HG03103 (cell line): ENCODE results near the gene OR1F1.
"Not testable (repeated sequence)": the region's sequence is repeated elsewhere in the genome, so short reads cannot be mapped to it uniquely, and the experiment has no call there.

Experiments
- ATAC-seq: cut with Tn5 transposase; IDR thresholded peaks from one replicate; pipeline ENCODE4 v1.9.1; 2021; ENCODE audit warnings: low read depth; ENCODE audit not compliant: unreplicated experiment

OR1F1 gene

DNA sequence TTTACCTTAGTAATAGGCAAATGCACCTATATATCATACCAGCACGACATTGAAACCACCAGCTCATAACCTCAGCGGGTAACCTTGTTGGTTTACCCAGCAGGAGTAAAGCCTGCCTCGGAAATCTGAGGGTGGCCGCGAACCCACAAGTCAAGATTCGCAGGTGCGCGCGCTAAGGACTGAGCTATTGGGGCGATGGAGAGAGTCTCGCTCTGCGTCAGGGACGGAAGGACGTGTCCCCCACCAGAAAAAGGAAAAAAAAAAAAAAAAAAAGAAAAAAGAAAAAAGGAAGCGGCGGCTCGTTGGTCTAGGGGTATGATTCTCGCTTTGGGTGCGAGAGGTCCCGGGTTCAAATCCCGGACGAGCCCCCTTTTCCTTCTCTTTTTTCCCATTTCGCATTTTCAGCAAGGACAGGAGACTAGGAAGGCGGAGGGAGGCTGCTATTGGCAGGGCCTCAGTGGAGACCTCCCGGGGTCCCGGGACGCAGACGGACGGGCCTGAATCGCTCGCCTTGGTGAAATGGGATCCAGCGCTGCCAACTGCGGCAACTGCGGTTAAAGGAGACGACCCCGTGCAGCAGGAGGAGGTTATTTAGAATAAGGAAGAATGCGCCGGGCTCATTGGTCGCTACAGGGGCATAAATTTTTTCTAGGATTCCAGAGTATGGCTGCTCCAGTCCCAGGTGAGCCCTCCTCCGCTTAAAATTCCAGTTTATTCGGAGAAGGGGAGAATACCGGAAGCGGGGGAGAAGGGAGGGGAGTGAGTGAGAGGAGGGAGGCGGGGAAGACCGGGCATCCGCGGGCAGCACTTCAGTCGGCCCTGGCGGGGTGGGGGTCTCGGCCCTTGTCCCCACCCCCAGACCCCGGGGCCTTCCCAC, at the start of gene OR1F1:
OR1F1 (plus strand) TSS at position 407 of the 877 bp plus-strand sequence.
- no peak for ATAC-seq

DNA sequence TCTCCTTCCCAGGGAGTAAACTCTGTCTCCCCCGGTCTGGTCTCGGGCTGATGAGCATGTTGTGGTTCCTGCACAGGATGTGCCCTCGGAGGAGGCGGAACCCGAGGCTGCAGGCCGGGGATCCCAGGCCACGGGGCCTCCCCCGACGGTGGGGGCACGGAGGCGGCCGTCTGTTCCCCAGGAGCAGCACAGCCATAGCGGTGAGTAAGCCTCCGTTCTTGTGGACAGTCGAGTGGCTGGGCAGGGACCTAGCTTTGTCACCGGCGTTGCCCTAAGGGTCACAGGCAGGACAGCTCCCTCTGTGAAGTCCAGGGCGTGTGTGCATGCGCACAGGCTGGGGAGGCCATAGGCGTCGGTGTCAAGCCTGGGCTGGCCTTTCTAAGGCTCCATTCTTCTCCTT, 49.7 kb upstream of the OR1F1 start:
- no peak for ATAC-seq

DNA sequence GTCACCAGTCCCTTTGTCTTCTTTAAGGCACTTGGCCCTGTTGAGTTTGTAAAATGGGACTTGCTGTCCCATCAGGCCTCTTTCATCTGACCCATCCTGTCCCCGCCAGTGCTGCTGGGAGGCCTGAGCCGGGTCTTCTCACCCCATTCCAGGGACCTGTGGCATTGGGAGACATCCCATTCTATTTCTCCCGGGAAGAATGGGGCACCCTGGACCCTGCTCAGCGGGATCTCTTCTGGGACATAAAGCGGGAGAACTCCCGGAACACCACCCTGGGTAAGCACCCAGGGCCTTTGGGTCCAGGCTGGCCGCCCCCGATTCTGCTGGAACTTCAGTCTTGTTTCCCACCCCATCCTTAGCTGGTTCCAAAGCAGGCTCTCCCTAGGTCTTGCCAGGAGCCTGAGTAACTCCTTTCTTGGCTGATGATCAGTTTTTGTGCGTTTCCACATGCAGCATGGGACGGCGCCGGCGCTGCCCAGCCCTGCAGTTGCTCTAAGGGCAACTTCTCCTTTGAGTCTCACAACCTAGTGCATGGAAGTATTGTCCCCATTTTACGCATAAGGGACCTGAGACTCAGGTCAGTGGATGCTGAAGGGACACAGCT, 49.1 kb upstream of the OR1F1 start:
- ATAC-seq: no peak

GRCh38 chr16:3139561-3139960, 48.4 kb upstream of the OR1F1 start:
- not testable (repeated sequence) for ATAC-seq

DNA sequence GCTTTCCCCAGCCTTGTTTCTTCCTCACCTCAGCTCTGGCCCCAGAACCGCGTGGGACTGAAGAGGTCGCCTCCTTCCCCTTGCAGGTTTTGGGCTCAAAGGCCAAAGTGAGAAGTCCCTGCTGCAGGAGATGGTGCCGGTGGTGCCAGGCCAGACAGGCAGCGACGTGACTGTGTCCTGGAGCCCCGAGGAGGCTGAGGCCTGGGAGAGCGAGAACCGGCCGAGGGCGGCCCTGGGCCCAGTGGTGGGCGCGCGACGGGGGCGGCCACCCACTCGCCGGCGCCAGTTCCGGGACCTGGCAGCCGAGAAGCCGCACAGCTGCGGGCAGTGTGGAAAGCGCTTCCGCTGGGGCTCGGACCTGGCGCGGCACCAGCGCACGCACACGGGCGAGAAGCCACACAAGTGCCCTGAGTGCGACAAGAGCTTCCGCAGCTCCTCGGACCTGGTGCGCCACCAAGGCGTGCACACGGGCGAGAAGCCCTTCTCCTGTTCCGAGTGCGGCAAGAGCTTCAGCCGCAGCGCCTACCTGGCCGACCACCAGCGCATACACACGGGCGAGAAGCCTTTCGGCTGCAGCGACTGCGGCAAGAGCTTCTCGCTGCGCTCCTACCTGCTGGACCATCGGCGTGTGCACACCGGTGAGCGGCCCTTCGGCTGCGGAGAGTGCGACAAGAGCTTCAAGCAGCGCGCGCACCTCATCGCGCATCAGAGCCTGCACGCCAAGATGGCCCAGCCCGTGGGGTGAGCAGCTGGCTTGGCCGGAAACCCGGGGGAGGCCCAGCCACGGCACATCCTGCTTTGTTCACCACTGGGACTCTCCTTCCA, 47.2 kb upstream of the OR1F1 start:
- ATAC-seq: no peak

- ATAC-seq: no peak
Observed at GRCh38 chr16:3141781-3142311, 46.2 kb upstream of the OR1F1 start.

- ATAC-seq: no peak
Observed at GRCh38 chr16:3142327-3142726, 45.7 kb upstream of the OR1F1 start.

GRCh38 chr16:3142770-3143169, 45.2 kb upstream of the OR1F1 start:
- ATAC-seq: no peak

GRCh38 chr16:3143189-3143588, 44.8 kb upstream of the OR1F1 start:
- no peak for ATAC-seq

DNA sequence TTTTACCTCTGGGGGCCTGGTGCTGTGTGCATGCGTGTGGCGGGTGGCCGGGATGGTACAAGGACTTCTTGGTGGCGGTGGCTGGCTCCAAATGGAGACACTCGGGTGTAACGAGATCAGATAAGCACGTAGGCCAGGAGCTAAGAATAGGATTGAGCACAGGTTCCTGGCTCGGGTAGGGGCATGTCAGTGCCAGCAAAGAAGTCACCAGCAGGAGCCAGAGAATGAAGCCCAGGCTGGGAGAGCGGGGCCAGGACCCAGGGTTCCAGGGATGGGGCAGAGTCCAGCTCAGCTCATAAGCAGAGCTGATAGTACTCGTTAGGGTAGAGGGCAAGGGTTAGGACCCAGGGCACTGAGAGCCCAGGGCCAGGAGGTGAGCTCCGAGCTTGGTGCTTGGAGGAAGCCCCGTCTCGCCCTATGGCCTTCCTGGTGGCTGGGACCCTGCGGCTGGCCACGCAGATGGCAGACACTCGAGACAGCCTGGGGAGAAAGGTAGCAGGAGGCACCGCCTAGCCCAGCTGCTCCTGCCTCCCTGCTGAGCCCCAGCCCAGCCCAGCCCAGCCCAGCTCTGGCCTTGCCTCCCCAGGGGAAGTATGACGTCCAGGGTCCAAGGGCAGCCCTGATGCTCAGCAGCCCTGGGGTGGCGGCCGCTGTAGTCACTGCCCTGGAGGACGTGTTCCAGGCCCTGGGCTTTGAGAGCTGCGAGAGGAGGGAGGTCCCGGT, 44.2 kb upstream of the OR1F1 start:
- ATAC-seq: no peak

- no peak for ATAC-seq
Observed at GRCh38 chr16:3144321-3144983, 43.6 kb upstream of the OR1F1 start.

- no peak for ATAC-seq
Observed at GRCh38 chr16:3145151-3145550, 42.9 kb upstream of the OR1F1 start.

DNA sequence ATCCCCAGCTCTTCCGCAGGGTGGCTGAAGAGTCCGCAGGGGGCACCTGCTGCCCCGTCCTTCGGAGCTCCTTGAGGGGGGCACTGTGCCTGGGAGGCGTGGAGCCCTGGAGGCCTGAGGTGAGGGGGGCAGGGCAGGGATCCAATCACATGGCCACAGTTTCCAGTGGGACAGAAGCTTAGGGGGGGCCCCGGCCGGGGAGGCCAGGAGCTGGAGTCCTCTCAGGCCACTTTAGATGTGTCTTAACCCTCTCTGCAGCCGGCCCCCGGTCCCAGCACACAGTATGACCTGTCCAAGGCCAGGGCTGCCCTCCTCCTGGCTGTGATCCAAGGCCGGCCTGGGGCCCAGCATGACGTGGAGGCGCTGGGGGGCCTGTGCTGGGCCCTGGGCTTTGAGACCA, 42.3 kb upstream of the OR1F1 start:
- ATAC-seq: no peak

DNA sequence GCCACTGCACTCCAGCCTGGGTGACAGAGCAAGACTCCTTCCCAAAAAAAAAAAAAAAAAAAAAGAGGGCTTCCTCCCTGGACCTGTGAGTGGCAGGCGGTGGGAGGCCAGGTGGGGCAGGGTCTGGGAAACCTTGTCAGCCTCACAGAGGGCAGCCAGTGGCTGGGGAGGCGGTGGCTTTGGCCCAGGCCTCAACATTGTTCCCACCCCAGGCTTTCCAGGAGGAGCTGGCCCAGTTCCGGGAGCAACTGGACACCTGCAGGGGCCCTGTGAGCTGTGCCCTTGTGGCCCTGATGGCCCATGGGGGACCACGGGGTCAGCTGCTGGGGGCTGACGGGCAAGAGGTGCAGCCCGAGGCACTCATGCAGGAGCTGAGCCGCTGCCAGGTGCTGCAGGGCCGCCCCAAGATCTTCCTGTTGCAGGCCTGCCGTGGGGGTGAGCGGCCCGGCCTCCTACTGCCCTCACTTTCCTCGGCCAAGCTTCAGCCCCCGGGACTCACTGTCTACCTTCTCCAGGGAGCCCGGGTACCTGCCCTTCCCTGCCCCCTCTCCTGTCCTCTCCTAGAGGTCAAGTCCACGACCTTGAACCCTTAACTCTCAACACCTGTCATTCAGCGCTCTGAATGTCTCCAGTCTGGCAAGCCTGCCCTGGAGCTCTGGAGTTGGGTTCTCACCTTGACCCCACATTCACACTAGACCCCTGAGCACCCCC, 40.8 kb upstream of the OR1F1 start:
- no peak for ATAC-seq

- no peak for ATAC-seq
Observed at GRCh38 chr16:3147757-3148104, 40.3 kb upstream of the OR1F1 start.

DNA sequence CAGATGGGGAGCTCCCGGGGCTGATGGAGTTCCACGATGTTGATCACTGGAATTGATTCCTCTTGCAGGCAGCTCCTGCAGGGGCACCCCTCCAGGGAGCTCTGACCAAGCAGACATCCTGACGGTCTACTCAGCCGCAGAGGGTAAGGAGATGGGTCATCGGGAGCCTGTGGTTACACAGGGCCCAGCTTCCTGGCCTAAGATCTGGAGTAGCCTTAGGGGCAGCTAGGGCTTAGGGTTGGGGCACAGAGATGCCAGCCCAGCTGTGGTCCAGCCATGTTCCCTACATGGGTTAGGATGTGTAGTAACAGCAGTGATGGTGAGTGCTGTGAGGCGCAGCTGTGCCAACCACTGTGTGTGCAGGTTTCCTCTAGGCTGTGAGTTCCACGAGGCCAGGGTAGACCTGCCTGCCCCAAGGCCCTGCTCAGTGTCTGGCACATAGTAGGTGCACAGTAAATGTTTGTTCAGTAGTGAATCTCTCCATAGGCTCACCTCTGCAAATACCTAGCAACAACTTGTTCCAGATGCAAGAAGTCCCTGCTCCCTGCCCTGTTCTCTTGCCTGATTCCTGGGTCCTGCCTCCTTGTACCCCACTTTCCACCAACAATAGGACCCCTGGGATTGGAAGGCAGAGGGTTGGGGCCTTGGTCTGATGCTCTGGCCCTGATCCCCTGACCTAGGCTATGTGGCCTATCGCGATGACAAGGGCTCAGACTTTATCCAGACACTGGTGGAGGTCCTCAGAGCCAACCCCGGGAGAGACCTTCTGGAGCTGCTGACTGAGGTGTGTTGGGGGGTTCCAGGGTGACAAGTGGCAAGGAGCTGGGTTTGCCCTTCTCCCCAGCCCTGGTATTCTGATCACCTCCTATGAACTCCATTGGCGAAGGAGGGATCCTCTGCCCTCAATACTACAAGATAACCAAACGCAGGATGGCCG, 39.5 kb upstream of the OR1F1 start:
- no peak for ATAC-seq

DNA sequence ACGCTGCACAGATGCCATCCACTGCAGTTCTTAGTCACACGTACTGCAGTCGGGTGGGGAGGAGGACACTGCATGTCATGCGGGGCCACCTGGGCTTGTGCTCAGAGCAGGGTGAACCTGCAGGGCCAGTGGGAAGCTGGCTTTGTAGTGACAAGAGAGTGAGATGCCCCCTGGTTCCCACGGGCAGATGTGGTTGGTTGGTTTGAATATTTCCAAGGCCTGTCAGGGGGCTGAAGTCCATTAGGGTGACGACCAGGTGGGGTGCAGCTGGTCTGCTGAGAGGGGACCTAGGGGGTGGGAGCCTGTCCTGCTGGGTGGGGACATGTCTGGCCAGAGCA, 38.8 kb upstream of the OR1F1 start:
- no peak for ATAC-seq

GRCh38 chr16:3149630-3150345, 38.2 kb upstream of the OR1F1 start:
- peak; percentile 5 for ATAC-seq
